Measurements from ENCODE around the gene SERPINA6. TPM values are rescaled to one million over a fixed set of nuclear protein-coding genes. Genes with fewer than 3 reads are reported as not detected.
"Not testable (repeated sequence)": the region's sequence is repeated elsewhere in the genome, so short reads cannot be mapped to it uniquely, and the experiment has no call there.

Gene SERPINA6
- total RNA-seq, 4 donors from 2014 or later = 1.5 TPM; not detected in 3

GRCh38 chr14:94354638-94355185, 31.6 kb upstream of the SERPINA6 start:
- TF ChIP-seq CTCF (IDR thresholded peaks at IDR 0.05) = no peak
- DNase-seq (ENCODE audit: low spot score) (no peak), ATAC-seq (ENCODE audit: low FRiP score) (no peak)

- not testable (repeated sequence) for ATAC-seq (ENCODE audit: low FRiP score); DNase-seq (ENCODE audit: low spot score)
Measured at GRCh38 chr14:94354190-94354589, 31.1 kb upstream of the SERPINA6 start.

GRCh38 chr14:94349276-94349675, 26.1 kb upstream of the SERPINA6 start:
- no peak for TF ChIP-seq CTCF (IDR thresholded peaks at IDR 0.05)
- DNase-seq (ENCODE audit: low spot score) (no peak), ATAC-seq (ENCODE audit: low FRiP score) (no peak)

- DNase-seq (ENCODE audit: low spot score) = no peak
Measured at GRCh38 chr14:94348836-94349235, 25.7 kb upstream of the SERPINA6 start.

GRCh38 chr14:94346841-94347240, 23.7 kb upstream of the SERPINA6 start:
- no peak for TF ChIP-seq CTCF (IDR thresholded peaks at IDR 0.05)
- ATAC-seq (ENCODE audit: low FRiP score) (no peak), DNase-seq (ENCODE audit: low spot score) (no peak)

More at GRCh38 chr14:94348836-94349235, 25.7 kb upstream of the SERPINA6 start:
- no peak for TF ChIP-seq CTCF (IDR thresholded peaks at IDR 0.05)
- ATAC-seq (ENCODE audit: low FRiP score) = no peak

- DNase-seq (ENCODE audit: low spot score); ATAC-seq (ENCODE audit: low FRiP score): not testable (repeated sequence)
Measured at GRCh38 chr14:94346065-94346786, 23.1 kb upstream of the SERPINA6 start.

- no peak for DNase-seq (ENCODE audit: low spot score)
- no peak for TF ChIP-seq CTCF (IDR thresholded peaks at IDR 0.05)
- ATAC-seq (ENCODE audit: low FRiP score) = peak; percentile 36
Measured at GRCh38 chr14:94345344-94346064, 22.4 kb upstream of the SERPINA6 start.

- ATAC-seq (ENCODE audit: low FRiP score) = no peak
- TF ChIP-seq CTCF (IDR thresholded peaks at IDR 0.05) = no peak
Measured at GRCh38 chr14:94344389-94344788, 21.3 kb upstream of the SERPINA6 start.

More at GRCh38 chr14:94344389-94344788, 21.3 kb upstream of the SERPINA6 start:
- no peak for DNase-seq (ENCODE audit: low spot score)
